ENCODE results near the gene HOATZ. TPM values are rescaled to one million over a fixed set of nuclear protein-coding genes. Genes with fewer than 3 reads are reported as not detected.

HOATZ gene
- total RNA-seq, 4 donors from 2014 or later, result not detected

DNA sequence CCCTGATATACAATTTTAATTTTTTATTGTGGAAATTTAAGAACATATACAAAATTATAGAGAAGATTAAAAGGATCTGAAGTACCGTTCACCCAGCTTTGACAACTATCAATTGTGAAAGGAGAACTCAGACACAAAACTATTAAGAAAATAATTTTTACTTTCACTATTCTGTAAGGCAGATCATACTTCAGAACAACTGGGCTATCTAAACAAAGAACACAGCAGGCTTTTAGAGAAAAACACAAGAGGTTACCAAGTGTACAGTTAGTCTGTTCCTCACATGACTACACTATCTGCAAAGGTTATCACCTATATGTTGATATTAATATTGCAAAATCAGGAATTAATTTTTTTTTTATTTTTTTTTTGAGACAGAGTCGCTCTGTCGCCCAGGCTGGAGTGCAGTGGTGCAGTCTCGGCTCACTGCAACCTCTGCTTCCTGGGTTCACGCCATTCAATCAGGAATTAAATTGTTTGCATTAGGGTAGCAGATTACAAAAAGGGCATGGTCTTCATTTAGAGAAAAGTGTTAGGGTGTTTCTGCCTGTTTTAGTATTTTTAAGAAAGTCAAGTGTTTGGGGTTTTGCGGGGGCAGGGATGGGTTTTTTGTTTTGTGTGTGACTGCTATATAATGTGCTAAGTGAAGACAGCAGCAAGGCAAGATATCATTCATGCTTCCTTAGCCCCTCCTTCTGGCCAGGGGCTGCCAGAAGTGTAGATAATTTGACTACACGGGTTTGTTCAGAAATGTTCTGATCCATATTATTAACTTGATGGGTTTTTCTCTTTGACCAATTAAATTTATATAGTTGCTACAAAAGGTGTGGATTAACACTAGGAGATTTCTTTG, 60.0 kb downstream of the HOATZ start:
- TF ChIP-seq, protein P1, sequence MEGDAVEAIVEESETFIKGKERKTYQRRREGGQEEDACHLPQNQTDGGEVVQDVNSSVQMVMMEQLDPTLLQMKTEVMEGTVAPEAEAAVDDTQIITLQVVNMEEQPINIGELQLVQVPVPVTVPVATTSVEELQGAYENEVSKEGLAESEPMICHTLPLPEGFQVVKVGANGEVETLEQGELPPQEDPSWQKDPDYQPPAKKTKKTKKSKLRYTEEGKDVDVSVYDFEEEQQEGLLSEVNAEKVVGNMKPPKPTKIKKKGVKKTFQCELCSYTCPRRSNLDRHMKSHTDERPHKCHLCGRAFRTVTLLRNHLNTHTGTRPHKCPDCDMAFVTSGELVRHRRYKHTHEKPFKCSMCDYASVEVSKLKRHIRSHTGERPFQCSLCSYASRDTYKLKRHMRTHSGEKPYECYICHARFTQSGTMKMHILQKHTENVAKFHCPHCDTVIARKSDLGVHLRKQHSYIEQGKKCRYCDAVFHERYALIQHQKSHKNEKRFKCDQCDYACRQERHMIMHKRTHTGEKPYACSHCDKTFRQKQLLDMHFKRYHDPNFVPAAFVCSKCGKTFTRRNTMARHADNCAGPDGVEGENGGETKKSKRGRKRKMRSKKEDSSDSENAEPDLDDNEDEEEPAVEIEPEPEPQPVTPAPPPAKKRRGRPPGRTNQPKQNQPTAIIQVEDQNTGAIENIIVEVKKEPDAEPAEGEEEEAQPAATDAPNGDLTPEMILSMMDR (IDR thresholded peaks at IDR 0.05), result no peak
- ATAC-seq (ENCODE audit: low FRiP score) (no peak), DNase-seq (ENCODE audit: low spot score) (no peak)

DNA sequence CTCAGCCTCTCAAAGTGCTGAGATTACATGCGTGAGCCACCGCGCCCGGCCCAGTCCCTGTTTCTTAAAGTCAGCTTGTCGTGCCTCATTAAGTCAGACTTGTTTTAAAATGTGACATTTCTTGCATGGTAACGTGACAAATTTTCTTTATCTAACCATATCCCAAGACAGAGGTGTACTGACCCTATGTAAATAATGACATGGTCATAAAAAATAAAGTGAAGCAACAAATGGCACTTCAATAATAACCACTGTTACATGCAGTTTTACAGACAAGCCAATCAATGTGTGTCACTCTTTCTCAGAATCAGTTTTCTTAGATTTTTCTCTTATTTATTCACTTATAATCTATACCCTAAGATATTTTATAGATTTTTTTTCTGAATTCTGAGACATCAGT, 61.2 kb downstream of the HOATZ start:
- no peak for DNase-seq (ENCODE audit: low spot score)
- TF ChIP-seq, protein P1 (IDR thresholded peaks at IDR 0.05), result no peak
- ATAC-seq (ENCODE audit: low FRiP score), result no peak

DNA sequence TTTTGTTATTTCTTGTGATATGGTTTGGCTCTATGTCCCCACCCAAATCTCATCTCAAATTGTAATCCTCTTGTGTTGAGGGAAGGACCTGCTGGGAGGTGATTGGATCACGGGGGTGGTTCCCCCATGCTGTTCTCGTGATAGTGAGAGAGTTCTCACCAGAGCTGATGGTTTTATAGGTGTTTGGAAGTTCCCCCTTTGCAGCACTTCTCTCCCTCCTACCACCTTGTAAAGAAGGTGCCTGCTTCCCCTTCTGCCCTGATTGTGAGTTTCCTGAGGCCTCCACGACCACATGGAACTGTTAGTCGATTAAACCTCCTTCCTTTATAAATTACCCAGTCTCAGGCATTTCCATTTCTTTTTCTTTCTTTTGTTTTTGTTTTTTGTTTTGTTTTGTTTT, 63.2 kb downstream of the HOATZ start:
- DNase-seq (ENCODE audit: low spot score), result no peak
- ATAC-seq (ENCODE audit: low FRiP score), result no peak
- TF ChIP-seq, protein P1 (IDR thresholded peaks at IDR 0.05), result no peak

DNA sequence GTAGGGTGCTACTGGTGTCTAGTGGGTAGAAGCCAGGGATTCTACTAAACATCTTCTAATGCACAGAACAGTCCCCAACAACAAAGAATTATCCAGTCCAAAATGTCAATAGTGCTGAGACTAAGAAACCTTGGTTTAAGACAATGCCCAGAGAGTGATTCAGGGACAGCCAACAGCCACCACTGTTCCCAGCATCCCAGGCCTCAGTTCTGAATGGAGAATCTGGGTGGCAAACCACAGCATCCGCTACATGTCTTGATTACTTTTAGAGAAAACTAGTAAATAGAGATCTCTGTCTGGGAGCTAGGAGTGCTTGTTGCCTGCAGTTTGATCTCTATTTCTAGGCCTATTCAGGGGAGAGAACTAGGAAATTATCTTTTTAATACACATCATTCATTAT, 66.8 kb downstream of the HOATZ start:
- no peak for ATAC-seq (ENCODE audit: low FRiP score)
- no peak for DNase-seq (ENCODE audit: low spot score)
- TF ChIP-seq, protein P1 (IDR thresholded peaks at IDR 0.05), result no peak

DNA sequence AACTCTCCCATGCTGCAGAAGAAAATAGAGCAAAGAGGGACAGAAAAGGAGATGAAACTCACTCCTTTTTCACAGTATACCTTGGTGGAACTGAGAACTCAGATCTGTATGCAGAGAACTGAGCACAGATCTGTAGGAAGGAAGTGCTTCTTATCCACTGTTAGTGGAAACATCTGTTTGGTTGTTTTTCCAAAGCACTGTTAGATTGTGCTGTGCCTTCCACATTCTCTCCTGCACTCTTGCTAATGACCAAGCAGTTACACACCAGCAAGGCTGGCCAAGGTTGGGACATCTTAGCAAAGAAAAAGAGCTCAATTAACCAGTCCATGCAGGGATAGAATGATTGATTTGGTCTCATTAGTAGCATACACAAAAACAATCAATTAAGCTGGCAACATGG, 67.6 kb downstream of the HOATZ start:
- TF ChIP-seq, protein P1 (IDR thresholded peaks at IDR 0.05), result no peak
- DNase-seq (ENCODE audit: low spot score), result no peak
- no peak for ATAC-seq (ENCODE audit: low FRiP score)

DNA sequence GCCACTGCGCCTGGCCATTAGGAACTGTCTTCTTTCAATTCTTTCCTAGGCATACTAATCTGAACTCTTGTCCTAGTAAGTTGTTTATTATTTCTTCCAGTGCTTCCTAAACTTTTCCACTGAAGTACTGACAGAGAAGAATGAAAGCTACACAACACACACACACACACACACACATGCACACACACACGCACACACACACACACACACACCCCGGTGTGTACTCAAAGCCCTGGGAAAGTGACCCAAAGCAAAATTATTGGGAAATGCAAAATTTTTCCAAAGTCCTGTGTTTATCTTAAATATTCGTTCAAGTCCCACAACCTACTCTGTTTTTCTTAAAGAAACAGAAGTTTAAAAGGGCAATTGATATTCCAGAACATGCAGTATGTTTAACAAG, 68.3 kb downstream of the HOATZ start:
- TF ChIP-seq, protein P1 (IDR thresholded peaks at IDR 0.05), result no peak
- no peak for DNase-seq (ENCODE audit: low spot score)
- no peak for ATAC-seq (ENCODE audit: low FRiP score)

DNA sequence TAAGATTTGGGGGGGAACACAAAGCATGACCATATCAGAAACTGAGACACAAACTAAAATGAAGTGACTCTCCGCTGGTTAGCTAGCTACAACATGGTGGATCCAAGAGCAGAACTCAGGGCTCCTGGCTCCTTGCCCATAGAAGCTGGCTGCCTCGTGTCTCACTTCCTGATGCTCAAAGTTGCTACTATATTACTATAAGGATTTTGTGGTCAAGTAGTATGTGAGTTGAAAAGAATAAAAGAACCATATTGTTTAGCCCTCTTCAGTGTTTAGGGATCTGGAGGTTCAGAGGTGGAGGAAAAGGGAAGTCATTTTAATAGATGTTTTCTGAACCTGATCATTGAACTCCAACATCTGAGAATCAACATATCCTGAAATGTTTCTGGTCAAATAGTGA, 70.8 kb downstream of the HOATZ start:
- DNase-seq (ENCODE audit: low spot score) (no peak), ATAC-seq (ENCODE audit: low FRiP score) (no peak)
- TF ChIP-seq, protein P1 (IDR thresholded peaks at IDR 0.05), result no peak

Data from omental fat pad (tissue), 4 donors.